Stomach (tissue), 9 donors: ENCODE measurements around the gene ANK2. TPM values are rescaled to one million over a fixed set of nuclear protein-coding genes. Genes with fewer than 3 reads are reported as not detected.
"Not testable (repeated sequence)": the region's sequence is repeated elsewhere in the genome, so short reads cannot be mapped to it uniquely, and the experiment has no call there.

Experiments
- DNase-seq, 2 donors: peaks; one replicate each; pipeline versions ENCODE4 v3.0.0 to v3.0.0-alpha.2; 2013 to 2019
- H3K27ac ChIP-seq, 5 donors: fragments of 200-600 bp in 4 of 5; sonication (generic) in 4 of 5; one replicate each; pipeline ENCODE4 v1.5.1; 2013 to 2019; ENCODE audit warnings: mild to moderate bottlenecking in 1 of 5, moderate library complexity in 1 of 5
- H3K27me3 ChIP-seq, 3 donors: fragments of 200-600 bp; sonication (generic); one replicate each; pipeline ENCODE4 v1.5.1; 2017 to 2019; ENCODE audit warnings: mixed run types in 1 of 3
- H3K36me3 ChIP-seq, 4 donors: fragments of 200-600 bp; sonication (generic); 1 replicate in 3 of 4; 2 replicates in 1 of 4; pipeline ENCODE4 v1.5.1; 2016 to 2019
- H3K4me1 ChIP-seq, 4 donors: fragments of 200-600 bp; sonication (generic); one replicate each; pipeline ENCODE4 v1.5.1; 2016 to 2019
- H3K4me3 ChIP-seq, 4 donors: fragments of 200-600 bp; sonication (generic) in 3 of 4; one replicate each; pipeline ENCODE4 v1.5.1; 2016 to 2019; ENCODE audit warnings: mild to moderate bottlenecking in 1 of 4
- H3K9me3 ChIP-seq, 4 donors: fragments of 200-600 bp; sonication (generic); one replicate each; pipeline ENCODE4 v1.5.1; 2016 to 2019
- CTCF ChIP-seq, 7 experiments: fragments of 450-650 bp in 4 of 7; fragments of 200-600 bp in 3 of 7; sonication (generic) in 3 of 7; IDR thresholded peaks; one replicate each; pipeline ENCODE4 v1.5.1; 2016 to 2019; ENCODE audit warnings: antibody characterized with exemption in 7 of 7, control low read depth in 2 of 7, mild to moderate bottlenecking in 1 of 7
- EP300 ChIP-seq: sonication (generic); formaldehyde crosslinking; IDR thresholded peaks from one replicate; pipeline ENCODE4 v1.6.1; 2017; ENCODE audit warnings: antibody characterized with exemption
- POLR2A ChIP-seq, 4 donors: fragments of 450-650 bp; IDR thresholded peaks; one replicate each; pipeline ENCODE4 v1.6.1; 2016; ENCODE audit warnings: antibody characterized with exemption in 4 of 4, control low read depth in 2 of 4, mild to moderate bottlenecking in 1 of 4, moderate library complexity in 1 of 4
- POLR2AphosphoS5 ChIP-seq, 3 donors: sonication (generic); formaldehyde crosslinking; IDR thresholded peaks; one replicate each; pipeline ENCODE4 v1.6.1; 2016; ENCODE audit warnings: antibody characterized with exemption in 3 of 3
- WGBS, 5 donors: extraction: QIAGEN DNeasy Blood & Tissue Kit in 3 of 5; methylation state at CpG; one replicate each; pipeline versions ENCODE4 v1.1.5 to v1.1.7; 2013 to 2018; 5-methylcytosine and 5-hydroxymethylcytosine counted together
- intact Hi-C: fragments of 100-400 bp; cut with DNase I; formaldehyde crosslinking; loops from one replicate; pipeline ENCODE4 v1.15.1; 2023; ENCODE audit warnings: low total_unique reads
- polyA plus RNA-seq, 3 donors: library from polyadenylated mRNA; stranded (reverse); fragments of 200-250 nt; gene quantifications; one replicate each; pipeline ENCODE4 v1.2.3, GENCODE V29; 2013
- total RNA-seq, 5 donors: library from RNA; depleted of rRNA; stranded (reverse); fragments of >200 nt; gene quantifications; one replicate each; pipeline versions ENCODE4 v1.1.0 to v1.2.3, GENCODE V29; 2014 to 2016
- donor health status: healthy with polysubstance abuse.
- donor health status: Bipolar disorder and iron deficiency.
- donor health status: healthy.

Gene ANK2
- total and polyA plus RNA-seq, 8 donors, result 1.9 to 123 (median 13.8) TPM

GRCh38 chr4:113065629-113066028, 16.2 kb downstream of the ANK2 start:
- H3K27ac ChIP-seq, result no peak overlapping the region

GRCh38 chr4:113068771-113069170, 19.3 kb downstream of the ANK2 start:
- 83 to 95% (median 91%) methylated on average over 3 of the region's 3 CpGs for WGBS, 5 donors
- H3K36me3 ChIP-seq, intact Hi-C loops, H3K9me3 ChIP-seq, H3K4me3 ChIP-seq, H3K27ac ChIP-seq, H3K4me1 ChIP-seq, H3K27me3 ChIP-seq, DNase-seq: not testable (repeated sequence)

More at GRCh38 chr4:113065629-113066028, 16.2 kb downstream of the ANK2 start:
- no peak for TF ChIP-seq POLR2AphosphoS5 (IDR thresholded peaks at IDR 0.05)
- TF ChIP-seq EP300, result no peak
- TF ChIP-seq POLR2A (IDR thresholded peaks at IDR 0.05), result no peak
- TF ChIP-seq CTCF (IDR thresholded peaks at IDR 0.05), result no peak
- WGBS, 5 donors, result 57 to 73% (median 67%) methylated on average over 3 of the region's 3 CpGs
- DNase-seq, result no peak
- intact Hi-C loops, result no loop called here
- no peaks in the 10 kb centered on the region for H3K36me3 ChIP-seq
- H3K4me1 ChIP-seq, result no peaks in the 10 kb centered on the region
- no peak overlapping the region for H3K4me3 ChIP-seq
- no peaks in the 10 kb centered on the region for H3K9me3 ChIP-seq
- H3K27me3 ChIP-seq, result peaks cover 0 to 3% (median 0%) of the 10 kb centered on the region in 3 donors

DNA sequence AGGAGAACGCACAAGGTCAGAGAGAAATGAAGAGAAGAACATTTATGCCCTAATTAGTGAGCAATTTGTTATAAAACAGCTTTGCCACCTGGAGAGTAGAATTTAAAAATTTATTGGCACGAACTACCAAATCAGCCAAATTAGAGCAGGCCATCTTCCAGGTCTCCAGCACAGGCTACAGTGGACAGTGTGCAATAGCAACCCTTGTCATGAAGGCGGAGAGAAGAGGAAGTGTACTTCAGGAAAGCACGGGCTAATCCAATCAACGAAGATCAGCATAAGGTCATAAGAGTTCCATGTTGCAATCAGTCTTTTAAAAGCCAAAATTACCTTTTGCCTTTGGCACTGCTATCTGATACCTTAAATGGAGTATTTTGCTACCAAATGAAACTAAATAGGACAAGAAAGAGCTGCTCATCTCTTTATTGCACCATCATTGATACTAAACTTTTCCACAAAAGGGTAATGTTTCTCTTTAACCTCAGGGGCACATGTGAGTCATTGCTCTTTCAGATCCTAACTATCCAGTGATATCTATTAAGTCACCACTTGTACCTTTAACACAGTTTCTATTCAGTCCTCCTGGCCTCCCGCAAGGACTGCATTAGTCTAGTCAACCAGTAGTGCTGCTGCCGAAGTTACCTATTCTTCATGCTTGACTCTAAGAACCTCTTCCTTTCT, 19.9 kb downstream of the ANK2 start:
- Histone ChIP-seq H3K4me3 (no peak overlapping the region), H3K4me1 (no peaks in the 10 kb centered on the region), H3K27ac (no peak overlapping the region), H3K9me3 (no peaks in the 10 kb centered on the region), H3K27me3 (peaks cover 0 to 3% (median 0%) of the 10 kb centered on the region in 3 donors), H3K36me3 (no peaks in the 10 kb centered on the region)
- DNase-seq, result no peak
- TF ChIP-seq POLR2A (IDR thresholded peaks at IDR 0.05) (no peak), CTCF (IDR thresholded peaks at IDR 0.05) (no peak)
- intact Hi-C loops, result no loop called here
- 84 to 89% (median 87%) methylated on average over 7 of the region's 7 CpGs for WGBS, 5 donors

- Histone ChIP-seq H3K36me3 (no peaks in the 10 kb centered on the region), H3K9me3 (no peaks in the 10 kb centered on the region), H3K4me3 (no peak overlapping the region), H3K4me1 (no peaks in the 10 kb centered on the region), H3K27me3 (peaks cover 0 to 3% (median 0%) of the 10 kb centered on the region in 3 donors), H3K27ac (no peak overlapping the region)
- TF ChIP-seq EP300 (no peak), POLR2AphosphoS5 (IDR thresholded peaks at IDR 0.05) (no peak), CTCF (IDR thresholded peaks at IDR 0.05) (no peak), POLR2A (IDR thresholded peaks at IDR 0.05) (no peak)
- intact Hi-C loops, result no loop called here
- 66 to 81% (median 75%) methylated on average over 2 of the region's 2 CpGs for WGBS, 5 donors
- no peak for DNase-seq
Measured at GRCh38 chr4:113070755-113071154, 21.3 kb downstream of the ANK2 start.

DNA sequence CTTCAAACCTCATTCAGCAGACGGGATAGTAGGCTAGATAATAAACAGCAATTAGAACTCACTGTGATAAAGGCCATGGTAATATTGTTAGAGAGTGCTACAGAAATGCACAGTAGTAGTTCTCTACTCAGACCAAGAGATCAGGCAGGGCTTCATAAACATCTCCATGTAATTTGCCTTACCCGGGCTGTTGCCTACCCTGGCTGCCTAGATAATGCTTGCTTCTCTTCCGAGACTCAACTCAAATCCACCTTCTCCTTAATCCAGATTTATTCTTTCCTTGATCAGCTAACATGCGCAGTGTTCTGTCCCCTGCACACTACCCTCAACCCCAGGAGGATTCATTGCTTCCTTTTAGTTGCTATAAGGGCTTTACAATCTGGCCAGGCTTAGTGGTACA, 21.8 kb downstream of the ANK2 start:
- TF ChIP-seq EP300 (no peak), CTCF (IDR thresholded peaks at IDR 0.05) (no peak), POLR2A (IDR thresholded peaks at IDR 0.05) (no peak), POLR2AphosphoS5 (IDR thresholded peaks at IDR 0.05) (no peak)
- Histone ChIP-seq H3K4me1 (no peaks in the 10 kb centered on the region), H3K27me3 (peaks cover 0 to 3% (median 0%) of the 10 kb centered on the region in 3 donors), H3K4me3 (no peak overlapping the region), H3K27ac (no peak overlapping the region), H3K36me3 (no peaks in the 10 kb centered on the region), H3K9me3 (no peaks in the 10 kb centered on the region)
- no peak for DNase-seq
- intact Hi-C loops, result no loop called here
- 86 to 97% (median 90%) methylated on average over 4 of the region's 4 CpGs for WGBS, 5 donors
